CD14-positive monocyte (primary cell): ENCODE measurements around the gene CISTR. TPM values are rescaled to one million over a fixed set of nuclear protein-coding genes. Genes with fewer than 3 reads are reported as not detected.

Experiments
- DNase-seq, 3 donors: peaks; one replicate each; pipeline ENCODE4 v3.0.0-alpha.2; 2011 to 2022
- H2AFZ ChIP-seq: 2 replicates; pipeline ENCODE4 v1.6.0; 2012; ENCODE audit warnings: mild to moderate bottlenecking, low read depth, low read length, inconsistent platforms; ENCODE audit not compliant: insufficient read depth, poor library complexity, severe bottlenecking
- H3K27ac ChIP-seq, 2 donors: 1 replicate in 1 of 2; 2 replicates in 1 of 2; pipeline ENCODE4 v1.5.1; 2012 to 2013; ENCODE audit warnings: low read length in 2 of 2, control low read depth in 1 of 2, inconsistent platforms in 1 of 2, low read depth in 1 of 2, mild to moderate bottlenecking in 1 of 2
- H3K27me3 ChIP-seq, 2 donors: one replicate each; pipeline versions ENCODE4 v1.6.0 to v1.6.1; 2011 to 2013; ENCODE audit warnings: low read length in 2 of 2; ENCODE audit not compliant: control insufficient read depth in 2 of 2, insufficient read depth in 2 of 2
- H3K36me3 ChIP-seq, 2 donors: replicated peaks in 1 of 2; 1 replicate in 1 of 2; 2 replicates in 1 of 2; pipeline versions ENCODE4 v1.5.1 to v1.6.1; 2012 to 2013; ENCODE audit warnings: low read length in 2 of 2, control low read depth in 1 of 2, inconsistent platforms in 1 of 2, mild to moderate bottlenecking in 1 of 2; ENCODE audit not compliant: insufficient read depth in 2 of 2, control insufficient read depth in 1 of 2
- H3K4me1 ChIP-seq, 2 donors: 1 replicate in 1 of 2; 2 replicates in 1 of 2; pipeline versions ENCODE4 v1.5.1 to v1.6.1; 2012 to 2013; ENCODE audit warnings: low read length in 2 of 2, control low read depth in 1 of 2, inconsistent platforms in 1 of 2, mild to moderate bottlenecking in 1 of 2, moderate library complexity in 1 of 2; ENCODE audit not compliant: insufficient read depth in 2 of 2, control insufficient read depth in 1 of 2
- H3K4me2 ChIP-seq: replicated peaks from 2 replicates; pipeline ENCODE3; 2012; ENCODE audit warnings: low read length, moderate library complexity, mild to moderate bottlenecking; ENCODE audit not compliant: poor library complexity, severe bottlenecking; ENCODE audit errors: extremely low read depth
- H3K4me3 ChIP-seq, 3 experiments: fragments of 200-600 bp in 1 of 3; sonication (generic) in 1 of 3; replicated peaks in 1 of 3; 1 replicate in 2 of 3; 2 replicates in 1 of 3; pipeline ENCODE4 v1.5.1; 2011 to 2013; ENCODE audit warnings: low read length in 3 of 3, mild to moderate bottlenecking in 3 of 3, control low read depth in 2 of 3, low read depth in 2 of 3, inconsistent platforms in 1 of 3, moderate library complexity in 1 of 3
- H3K79me2 ChIP-seq: 2 replicates; pipeline ENCODE4 v1.6.0; 2012; ENCODE audit warnings: mild to moderate bottlenecking, control low read depth, inconsistent platforms, low read length, moderate library complexity; ENCODE audit not compliant: insufficient read depth
- H3K9ac ChIP-seq: 2 replicates; pipeline ENCODE4 v1.6.0; 2017; ENCODE audit warnings: low read length, mild to moderate bottlenecking; ENCODE audit not compliant: insufficient read depth, poor library complexity, severe bottlenecking
- H3K9me3 ChIP-seq, 2 donors: replicated peaks in 1 of 2; 1 replicate in 1 of 2; 2 replicates in 1 of 2; pipeline versions ENCODE4 v1.5.1 to v1.6.1; 2012 to 2013; ENCODE audit warnings: low read length in 2 of 2, control low read depth in 1 of 2; ENCODE audit not compliant: control insufficient read depth in 1 of 2, insufficient read depth in 1 of 2
- H4K20me1 ChIP-seq: 2 replicates; pipeline ENCODE4 v1.6.0; 2012; ENCODE audit warnings: mild to moderate bottlenecking, low read length, control low read depth, moderate library complexity; ENCODE audit not compliant: insufficient read depth
- H3K27ac Mint-ChIP-seq, 7 donors: one replicate each; pipeline ENCODE4 v1.8.0; 2020; ENCODE audit warnings: mild to moderate bottlenecking in 7 of 7, mixed read lengths in 7 of 7, moderate library complexity in 6 of 7, inconsistent platforms in 2 of 7
- H3K27me3 Mint-ChIP-seq, 3 donors: one replicate each; pipeline ENCODE4 v1.8.0; 2021 to 2022; ENCODE audit warnings: low read depth in 3 of 3, mild to moderate bottlenecking in 3 of 3, mixed read lengths in 3 of 3, moderate library complexity in 3 of 3, inconsistent platforms in 1 of 3
- H3K36me3 Mint-ChIP-seq, 2 donors: one replicate each; pipeline ENCODE4 v1.8.0; 2020; ENCODE audit warnings: mixed read lengths in 2 of 2, inconsistent platforms in 1 of 2, mild to moderate bottlenecking in 1 of 2
- H3K4me1 Mint-ChIP-seq: one replicate; pipeline ENCODE4 v1.8.0; 2020; ENCODE audit warnings: mild to moderate bottlenecking, mixed read lengths
- H3K4me3 Mint-ChIP-seq, 2 donors: one replicate each; pipeline ENCODE4 v1.8.0; 2020; ENCODE audit warnings: mild to moderate bottlenecking in 2 of 2, mixed read lengths in 2 of 2, moderate library complexity in 1 of 2
- H3K9me3 Mint-ChIP-seq, 7 donors: one replicate each; pipeline ENCODE4 v1.8.0; 2020 to 2022; ENCODE audit warnings: mixed read lengths in 7 of 7, mild to moderate bottlenecking in 6 of 7, moderate library complexity in 6 of 7, inconsistent platforms in 2 of 7
- WGBS: methylation state at CpG from one replicate; pipeline ENCODE4 v1.1.5; 2013; ENCODE audit warnings: missing lambda C conversion rate; ENCODE audit not compliant: insufficient coverage; 5-methylcytosine and 5-hydroxymethylcytosine counted together
- intact Hi-C, 2 donors: fragments of 100-400 bp; cut with micrococcal nuclease; formaldehyde crosslinking; loops; one replicate each; pipeline versions ENCODE4 v1.15.0 to v1.15.1; 2023
- polyA plus RNA-seq, 3 donors: library from polyadenylated mRNA; depleted of rRNA in 1 of 3; unstranded in 2 of 3; stranded (reverse) in 1 of 3; fragments of 300-500 nt in 2 of 3; fragments of >200 nt in 1 of 3; fragmentation: Illumina TruSeq in 2 of 3; gene quantifications; 1 replicate in 2 of 3; 2 replicates in 1 of 3; pipeline ENCODE4 v1.2.3, GENCODE V29; 2012 to 2021
- TF ChIP-seq, protein P1 (sequence below): fragments of 200-600 bp; IDR thresholded peaks from one replicate; pipeline ENCODE4 v1.8.0; 2022; ENCODE audit warnings: antibody characterized with exemption, mild to moderate bottlenecking

CISTR gene
- polyA plus RNA-seq, 3 donors, result not detected

DNA sequence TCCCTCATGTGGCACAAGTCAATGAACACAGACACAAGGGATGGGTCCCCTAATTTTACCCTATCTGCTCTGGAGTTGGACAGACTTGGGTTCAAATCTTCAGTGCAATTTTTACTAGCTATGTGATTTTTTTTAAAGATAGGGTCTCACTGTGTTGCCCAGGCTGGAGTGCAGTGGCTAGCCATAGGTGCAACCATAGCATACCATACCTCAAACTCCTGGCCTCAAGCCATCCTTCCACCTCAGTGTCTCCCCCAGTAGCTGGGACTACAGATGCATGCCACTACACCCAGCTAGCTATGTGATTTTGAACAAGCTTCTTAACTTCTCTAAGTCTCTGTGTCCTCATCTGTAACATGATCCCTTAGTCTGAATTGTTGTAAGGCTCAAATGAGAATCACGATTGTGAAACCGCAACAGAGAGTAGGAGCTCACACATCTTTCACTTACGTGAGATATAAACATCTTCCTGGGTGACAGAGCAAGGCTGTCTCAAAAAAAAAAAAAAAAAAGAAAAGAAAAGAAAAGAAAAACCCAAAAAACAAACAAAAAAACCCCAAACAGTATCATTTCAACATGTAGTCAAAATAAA, 29.2 kb downstream of the CISTR start:
- peaks cover 11 to 15% of the 10 kb centered on the region in 2 donors for H3K4me1 ChIP-seq
- no peak overlapping the region for H3K4me3 ChIP-seq
- no peak overlapping the region for H3K4me3 Mint-ChIP-seq
- H3K79me2 ChIP-seq, result no peaks in the 10 kb centered on the region
- DNase-seq, result no peak
- H3K9ac ChIP-seq, result no peak overlapping the region
- peaks cover 62 to 76% of the 10 kb centered on the region in 2 donors for H3K36me3 ChIP-seq
- H3K4me2 ChIP-seq, result no peak overlapping the region
- TF ChIP-seq, protein P1, sequence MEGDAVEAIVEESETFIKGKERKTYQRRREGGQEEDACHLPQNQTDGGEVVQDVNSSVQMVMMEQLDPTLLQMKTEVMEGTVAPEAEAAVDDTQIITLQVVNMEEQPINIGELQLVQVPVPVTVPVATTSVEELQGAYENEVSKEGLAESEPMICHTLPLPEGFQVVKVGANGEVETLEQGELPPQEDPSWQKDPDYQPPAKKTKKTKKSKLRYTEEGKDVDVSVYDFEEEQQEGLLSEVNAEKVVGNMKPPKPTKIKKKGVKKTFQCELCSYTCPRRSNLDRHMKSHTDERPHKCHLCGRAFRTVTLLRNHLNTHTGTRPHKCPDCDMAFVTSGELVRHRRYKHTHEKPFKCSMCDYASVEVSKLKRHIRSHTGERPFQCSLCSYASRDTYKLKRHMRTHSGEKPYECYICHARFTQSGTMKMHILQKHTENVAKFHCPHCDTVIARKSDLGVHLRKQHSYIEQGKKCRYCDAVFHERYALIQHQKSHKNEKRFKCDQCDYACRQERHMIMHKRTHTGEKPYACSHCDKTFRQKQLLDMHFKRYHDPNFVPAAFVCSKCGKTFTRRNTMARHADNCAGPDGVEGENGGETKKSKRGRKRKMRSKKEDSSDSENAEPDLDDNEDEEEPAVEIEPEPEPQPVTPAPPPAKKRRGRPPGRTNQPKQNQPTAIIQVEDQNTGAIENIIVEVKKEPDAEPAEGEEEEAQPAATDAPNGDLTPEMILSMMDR, result no peak
- intact Hi-C loops, result no loop called here
- peaks cover 17% of the 10 kb centered on the region for H4K20me1 ChIP-seq
- no peak overlapping the region for H3K27ac ChIP-seq
- H3K36me3 Mint-ChIP-seq, result peaks cover 66 to 75% of the 10 kb centered on the region in 2 donors
- no peak overlapping the region for H2AFZ ChIP-seq
- H3K27me3 ChIP-seq, result no peaks in the 10 kb centered on the region
- no peaks in the 10 kb centered on the region for H3K9me3 ChIP-seq
- H3K4me1 Mint-ChIP-seq, result peaks cover 13% of the 10 kb centered on the region
- WGBS, result no CpG with 5 or more reads among the region's 3 CpGs
- H3K9me3 Mint-ChIP-seq, result no peaks in the 10 kb centered on the region
- peaks cover 0 to 6% (median 0%) of the 10 kb centered on the region in 3 donors for H3K27me3 Mint-ChIP-seq
- H3K27ac Mint-ChIP-seq, result no peak overlapping the region

DNA sequence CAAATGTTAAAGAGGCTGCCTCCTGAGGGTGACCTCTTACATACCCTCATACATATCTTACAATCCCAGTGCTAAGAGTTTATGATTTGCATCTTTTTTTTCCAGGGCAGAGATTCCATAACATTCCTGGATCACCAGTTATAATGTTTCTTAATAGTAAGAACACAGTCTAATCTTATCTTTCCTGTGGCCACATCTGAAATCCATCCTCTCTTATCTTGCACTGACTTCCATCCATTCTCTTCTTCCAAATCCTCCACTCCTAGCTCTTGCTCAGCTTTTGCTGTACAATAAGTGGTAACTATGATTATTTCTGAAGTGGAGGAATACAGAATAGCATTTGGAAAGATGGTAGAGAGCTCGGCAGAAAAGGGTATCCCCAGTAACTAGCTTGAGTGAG, 30.8 kb downstream of the CISTR start:
- H3K36me3 ChIP-seq, result peaks cover 68 to 92% of the 10 kb centered on the region in 2 donors
- DNase-seq, result no peak
- no peaks in the 10 kb centered on the region for H3K79me2 ChIP-seq
- no peak overlapping the region for H3K27ac ChIP-seq
- H4K20me1 ChIP-seq, result peaks cover 13% of the 10 kb centered on the region
- H2AFZ ChIP-seq, result no peak overlapping the region
- no CpG with 5 or more reads among the region's 1 CpG for WGBS
- H3K4me3 ChIP-seq, result no peak overlapping the region
- peaks cover 80 to 90% of the 10 kb centered on the region in 2 donors for H3K36me3 Mint-ChIP-seq
- H3K4me1 ChIP-seq, result peaks cover 0 to 2% of the 10 kb centered on the region in 2 donors
- peaks cover 0 to 6% (median 1%) of the 10 kb centered on the region in 3 donors for H3K27me3 Mint-ChIP-seq
- H3K27me3 ChIP-seq, result no peaks in the 10 kb centered on the region
- no peak overlapping the region for H3K4me3 Mint-ChIP-seq
- intact Hi-C loops, result no loop called here
- TF ChIP-seq, protein P1, result no peak
- no peaks in the 10 kb centered on the region for H3K9me3 Mint-ChIP-seq
- no peaks in the 10 kb centered on the region for H3K9me3 ChIP-seq
- H3K27ac Mint-ChIP-seq, result no peak overlapping the region
- H3K4me1 Mint-ChIP-seq, result peaks cover 2% of the 10 kb centered on the region
- H3K9ac ChIP-seq, result no peak overlapping the region
- H3K4me2 ChIP-seq, result no peak overlapping the region
